Umbilical cord (tissue), 1 donor: ENCODE results near the gene CBLC. TPM values are rescaled to one million over a fixed set of nuclear protein-coding genes. Genes with fewer than 3 reads are reported as not detected.

ENCODE experiments used
- total RNA-seq: library from RNA; depleted of rRNA; stranded (reverse); fragments of >200 nt; gene quantifications from one replicate; pipeline ENCODE4 v1.2.3, GENCODE V29; 2014; ENCODE audit warnings: low replicate concordance; ENCODE audit not compliant: insufficient read depth

The CBLC gene
- total RNA-seq, 1 donor from 2014 or later = 4.1 TPM

Other genes with a start within 250 kb of the CBLC start
- gene CEACAM20, start 248.2 kb upstream of the CBLC start, total RNA-seq = not detected
- gene IGSF23, start 164.3 kb upstream of the CBLC start, total RNA-seq = not detected
- gene PVR, start 134.0 kb upstream of the CBLC start, total RNA-seq = 38.0 TPM
- not detected for gene CEACAM19, start 106.4 kb upstream of the CBLC start, total RNA-seq
- gene CEACAM16, start 78.7 kb upstream of the CBLC start, total RNA-seq = not detected
- gene BCL3, start 29.2 kb upstream of the CBLC start, total RNA-seq = 1.2 TPM
- 22.6 TPM for gene BCAM, start 31.2 kb downstream of the CBLC start, total RNA-seq
- 52.0 TPM for gene NECTIN2, start 68.4 kb downstream of the CBLC start, total RNA-seq
- gene TOMM40, start 113.4 kb downstream of the CBLC start, total RNA-seq = 14.9 TPM
- gene APOE, start 127.9 kb downstream of the CBLC start, total RNA-seq = 53.4 TPM
- not detected for gene APOC1, start 136.7 kb downstream of the CBLC start, total RNA-seq
- not detected for gene APOC4, start 164.3 kb downstream of the CBLC start, total RNA-seq
- gene APOC2, start 168.2 kb downstream of the CBLC start, total RNA-seq = not detected
- 34.4 TPM for gene CLPTM1, start 177.5 kb downstream of the CBLC start, total RNA-seq
- 4.8 TPM for gene RELB, start 223.6 kb downstream of the CBLC start, total RNA-seq